LNCAP (cell line): ENCODE measurements around the gene VAPB.

ENCODE experiments used
- CTCF ChIP-seq: fragments of 450-650 bp; IDR thresholded peaks from 2 replicates; pipeline ENCODE4 v1.5.1; 2017; ENCODE audit warnings: mild to moderate bottlenecking

Gene VAPB

GRCh38 chr20:58464838-58465237, 75.8 kb downstream of the VAPB start:
- TF ChIP-seq CTCF: no peak

GRCh38 chr20:58466095-58466708, 77.2 kb downstream of the VAPB start:
- TF ChIP-seq CTCF: no peak

- TF ChIP-seq CTCF: no peak
Observed at GRCh38 chr20:58466729-58467571, 77.9 kb downstream of the VAPB start.

- no peak for TF ChIP-seq CTCF
Observed at GRCh38 chr20:58467572-58468527, 78.8 kb downstream of the VAPB start.

GRCh38 chr20:58469616-58470015, 80.6 kb downstream of the VAPB start:
- TF ChIP-seq CTCF: no peak

- no peak for TF ChIP-seq CTCF
Observed at GRCh38 chr20:58470336-58471192, 81.5 kb downstream of the VAPB start.
